Adrenal gland (tissue), 5 donors: Measurements from ENCODE around the gene GAGE12J.

Experiments used
- CTCF ChIP-seq, 6 experiments: fragments of 450-650 bp in 4 of 6; fragments of 200-600 bp in 2 of 6; sonication (generic) in 1 of 6; IDR thresholded peaks; 1 replicate in 5 of 6; 2 replicates in 1 of 6; pipeline versions ENCODE4 v1.5.1 to v1.8.0; 2016 to 2021; ENCODE audit warnings: antibody characterized with exemption in 6 of 6, mild to moderate bottlenecking in 2 of 6, moderate library complexity in 1 of 6
- POLR2A ChIP-seq, 2 donors: fragments of 450-650 bp; IDR thresholded peaks; one replicate each; pipeline ENCODE4 v1.6.1; 2017; ENCODE audit warnings: antibody characterized with exemption in 2 of 2, mild to moderate bottlenecking in 2 of 2, moderate library complexity in 1 of 2
- donor health status: DM: no; HTN: no; CAD: no.

DNA sequence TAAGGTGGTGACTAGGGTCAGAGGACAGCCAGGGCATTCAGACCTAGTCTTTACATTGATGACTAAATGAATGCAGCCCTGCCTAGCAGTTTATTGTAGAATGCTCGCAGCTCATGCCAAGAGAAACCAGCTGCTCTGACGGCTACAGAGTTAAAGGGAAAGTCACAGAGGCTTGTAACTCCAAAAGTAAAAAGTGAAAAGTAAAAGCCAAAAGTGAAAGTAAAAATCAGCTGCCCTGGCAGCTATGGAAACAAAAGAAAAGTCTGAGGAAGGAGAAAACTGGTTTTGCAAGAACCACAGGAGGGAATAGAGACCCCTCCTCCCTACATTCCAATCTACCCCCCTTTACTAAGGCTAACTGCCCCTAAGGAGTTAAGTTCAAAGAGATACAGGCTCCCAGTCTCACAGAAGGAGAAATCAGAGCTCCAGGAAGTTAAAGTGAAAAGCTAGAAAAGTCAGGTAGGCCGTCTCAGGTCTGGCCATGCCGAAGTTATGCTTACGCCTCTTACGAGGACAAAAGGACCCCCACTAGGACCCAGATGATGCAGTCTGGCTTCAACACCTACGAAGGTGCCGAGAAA, 12.3 kb upstream of the GAGE12J start:
- TF ChIP-seq CTCF (IDR thresholded peaks at IDR 0.05) (no peak), POLR2A (IDR thresholded peaks at IDR 0.05) (no peak)
